Subcutaneous adipose tissue (tissue), 4 donors: ENCODE data around the gene ZNF667. TPM values are rescaled to one million over a fixed set of nuclear protein-coding genes. Genes with fewer than 3 reads are reported as not detected.

ENCODE experiments used
- total RNA-seq, 4 donors: library from RNA; depleted of rRNA; stranded (reverse); fragments of >200 nt; gene quantifications; one replicate each; pipeline ENCODE4 v1.1.0, GENCODE V29; 2016
- TF ChIP-seq, protein P1 (sequence below): fragments of 450-650 bp; IDR thresholded peaks from one replicate; pipeline ENCODE4 v1.5.1; 2016; ENCODE audit warnings: low read depth, mild to moderate bottlenecking, control low read depth, antibody characterized with exemption, moderate library complexity

ZNF667 gene
- 1 to 10 TPM; 2.9 to 7.9 (median 3.7) TPM for total RNA-seq

DNA sequence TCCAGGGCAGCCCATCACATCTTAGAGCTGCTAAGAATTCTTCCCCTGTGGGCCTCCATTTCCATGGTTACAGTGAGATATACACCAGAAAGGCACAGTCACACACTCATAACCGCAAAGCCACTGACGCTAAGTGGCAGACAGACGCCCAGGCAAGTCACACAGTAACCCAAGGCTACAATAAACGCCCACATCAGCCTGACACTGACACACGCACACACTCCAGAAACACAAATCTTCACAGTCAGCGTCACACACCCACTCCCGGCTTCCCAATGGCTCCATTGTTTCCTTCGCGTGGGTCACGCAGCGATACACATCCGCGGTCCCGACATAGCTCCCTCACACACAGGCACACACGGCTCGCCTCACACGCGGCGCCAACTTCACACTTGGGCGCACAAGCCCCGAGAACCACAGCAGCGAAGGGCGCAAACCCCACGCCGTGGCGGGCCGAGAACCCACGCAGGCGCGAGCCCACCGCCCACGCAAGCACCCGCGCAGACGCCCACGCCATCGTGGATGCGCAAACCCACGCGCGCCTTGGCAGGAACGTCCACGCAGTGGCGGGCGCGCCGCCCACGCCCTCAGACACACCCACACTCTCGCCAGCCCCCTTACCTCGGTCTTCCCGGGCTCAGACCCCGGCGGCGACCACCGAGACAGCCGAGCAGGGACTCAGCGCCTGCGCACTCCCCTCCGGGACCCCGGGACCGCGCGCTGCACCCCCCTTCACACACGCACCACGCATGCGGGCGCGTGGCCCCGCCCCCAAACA lies at the start of gene ZNF667:
Gene ZNF667, minus strand, starts transcription at position 695 of the 778 bp plus-strand sequence. CDS start 14,975 bp downstream, outside the sequence.
- TF ChIP-seq, protein P1, sequence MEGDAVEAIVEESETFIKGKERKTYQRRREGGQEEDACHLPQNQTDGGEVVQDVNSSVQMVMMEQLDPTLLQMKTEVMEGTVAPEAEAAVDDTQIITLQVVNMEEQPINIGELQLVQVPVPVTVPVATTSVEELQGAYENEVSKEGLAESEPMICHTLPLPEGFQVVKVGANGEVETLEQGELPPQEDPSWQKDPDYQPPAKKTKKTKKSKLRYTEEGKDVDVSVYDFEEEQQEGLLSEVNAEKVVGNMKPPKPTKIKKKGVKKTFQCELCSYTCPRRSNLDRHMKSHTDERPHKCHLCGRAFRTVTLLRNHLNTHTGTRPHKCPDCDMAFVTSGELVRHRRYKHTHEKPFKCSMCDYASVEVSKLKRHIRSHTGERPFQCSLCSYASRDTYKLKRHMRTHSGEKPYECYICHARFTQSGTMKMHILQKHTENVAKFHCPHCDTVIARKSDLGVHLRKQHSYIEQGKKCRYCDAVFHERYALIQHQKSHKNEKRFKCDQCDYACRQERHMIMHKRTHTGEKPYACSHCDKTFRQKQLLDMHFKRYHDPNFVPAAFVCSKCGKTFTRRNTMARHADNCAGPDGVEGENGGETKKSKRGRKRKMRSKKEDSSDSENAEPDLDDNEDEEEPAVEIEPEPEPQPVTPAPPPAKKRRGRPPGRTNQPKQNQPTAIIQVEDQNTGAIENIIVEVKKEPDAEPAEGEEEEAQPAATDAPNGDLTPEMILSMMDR: no peak

DNA sequence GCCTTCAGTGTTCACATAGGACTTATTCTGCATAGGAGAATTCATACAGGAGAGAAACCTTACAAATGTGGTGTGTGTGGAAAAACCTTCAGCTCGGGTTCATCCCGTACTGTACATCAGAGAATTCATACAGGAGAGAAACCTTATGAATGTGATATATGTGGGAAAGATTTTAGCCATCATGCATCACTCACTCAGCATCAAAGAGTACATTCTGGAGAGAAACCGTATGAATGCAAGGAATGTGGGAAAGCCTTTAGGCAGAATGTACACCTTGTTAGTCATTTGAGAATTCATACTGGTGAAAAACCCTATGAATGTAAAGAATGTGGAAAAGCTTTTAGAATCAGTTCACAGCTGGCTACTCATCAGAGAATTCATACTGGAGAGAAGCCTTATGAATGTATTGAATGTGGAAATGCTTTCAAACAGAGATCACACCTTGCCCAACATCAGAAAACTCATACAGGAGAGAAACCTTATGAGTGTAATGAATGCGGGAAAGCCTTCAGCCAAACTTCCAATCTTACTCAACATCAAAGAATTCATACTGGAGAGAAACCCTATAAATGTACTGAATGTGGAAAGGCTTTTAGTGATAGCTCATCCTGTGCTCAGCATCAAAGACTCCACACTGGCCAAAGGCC lies 48.2 kb upstream of the ZNF667 start:
- TF ChIP-seq, protein P1: no peak

DNA sequence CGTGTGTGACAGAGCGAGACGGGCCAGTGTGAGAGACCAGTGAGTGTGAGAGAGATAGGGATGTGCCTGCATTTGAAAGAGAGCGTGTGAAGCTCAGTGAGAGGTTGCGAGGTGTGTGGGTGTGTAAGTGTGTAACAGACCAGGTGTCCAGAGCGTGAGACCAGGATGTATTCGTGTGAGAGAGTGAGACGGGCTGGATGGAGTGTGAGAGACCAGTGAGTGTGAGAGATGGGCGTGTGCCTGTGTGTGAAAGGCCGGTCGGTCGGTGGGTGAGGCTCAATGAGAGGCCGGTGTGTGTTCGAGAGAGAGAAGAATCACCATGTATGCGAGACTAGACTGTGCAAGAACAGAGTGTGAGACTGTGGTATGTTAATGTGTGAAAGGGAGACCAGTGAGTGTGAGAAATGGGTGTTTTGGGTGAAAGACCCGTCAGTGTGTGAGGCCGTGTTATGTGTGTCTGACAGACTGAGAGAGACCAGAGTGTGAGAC lies 31.2 kb upstream of the ZNF667 start:
- TF ChIP-seq, protein P1: no peak

DNA sequence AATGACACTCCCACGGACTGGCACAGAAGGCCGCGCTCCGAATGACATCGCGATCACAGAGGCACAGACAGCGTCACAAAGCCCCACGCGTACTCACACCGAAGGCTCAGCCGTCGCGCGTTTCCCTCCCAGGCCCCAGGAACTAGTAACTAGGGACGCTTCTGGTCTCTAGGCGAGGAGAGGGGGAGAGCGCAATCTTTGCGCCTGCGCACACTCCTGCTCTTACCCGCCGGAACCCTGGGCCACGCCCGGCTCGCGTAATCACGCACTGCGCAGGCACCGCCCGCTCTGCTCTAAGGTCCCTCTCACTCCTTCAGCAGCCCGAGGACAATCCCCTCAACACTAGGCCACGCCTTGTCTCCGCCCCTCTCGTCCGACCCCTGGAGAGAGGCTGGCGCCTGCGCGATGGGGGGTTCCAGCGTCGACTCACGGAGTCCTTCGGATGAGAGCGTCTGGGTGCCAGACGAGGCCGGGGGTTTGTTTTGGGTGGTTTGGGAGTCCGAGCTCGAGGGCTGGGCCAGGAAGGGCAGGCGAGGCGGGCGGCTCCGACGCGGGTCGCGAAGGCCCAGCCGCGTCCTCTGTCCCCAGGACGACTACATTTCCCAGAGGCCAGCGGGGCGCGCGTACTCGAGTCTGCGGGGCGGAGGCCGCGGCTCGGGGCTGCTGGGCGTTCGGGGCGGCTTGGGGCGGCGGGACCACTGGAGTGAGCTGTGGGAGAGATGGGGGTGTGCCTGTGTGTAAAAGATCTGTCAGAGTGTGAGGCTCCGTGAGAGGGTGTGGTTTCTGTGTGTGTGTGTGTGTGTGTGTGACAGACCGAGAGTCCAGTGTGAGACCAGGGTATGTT lies 30.5 kb upstream of the ZNF667 start, which contains the start of gene ZNF471:
Gene ZNF471, plus strand, starts transcription at position 410 of the 844 bp plus-strand sequence. CDS start 3,717 bp downstream, outside the sequence.
- TF ChIP-seq, protein P1: no peak

DNA sequence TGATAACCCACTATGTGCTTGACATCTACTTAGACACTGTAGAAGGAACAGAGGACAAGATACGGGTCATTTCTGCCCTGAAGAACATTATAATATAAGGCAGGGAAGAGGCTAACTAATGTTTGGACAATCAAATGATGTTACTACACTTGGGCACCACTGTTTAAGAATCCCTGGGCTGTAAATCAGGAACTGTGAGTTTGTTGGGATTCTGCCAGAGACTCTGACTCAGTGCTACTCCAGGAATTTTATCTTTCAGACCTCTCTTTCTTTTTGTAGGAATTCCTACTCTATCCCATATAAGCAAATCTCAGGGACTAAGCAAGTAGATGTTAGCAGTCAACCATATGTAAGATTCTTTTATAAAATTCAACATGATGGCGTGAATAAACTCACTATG lies 27.4 kb upstream of the ZNF667 start:
- TF ChIP-seq, protein P1: no peak

DNA sequence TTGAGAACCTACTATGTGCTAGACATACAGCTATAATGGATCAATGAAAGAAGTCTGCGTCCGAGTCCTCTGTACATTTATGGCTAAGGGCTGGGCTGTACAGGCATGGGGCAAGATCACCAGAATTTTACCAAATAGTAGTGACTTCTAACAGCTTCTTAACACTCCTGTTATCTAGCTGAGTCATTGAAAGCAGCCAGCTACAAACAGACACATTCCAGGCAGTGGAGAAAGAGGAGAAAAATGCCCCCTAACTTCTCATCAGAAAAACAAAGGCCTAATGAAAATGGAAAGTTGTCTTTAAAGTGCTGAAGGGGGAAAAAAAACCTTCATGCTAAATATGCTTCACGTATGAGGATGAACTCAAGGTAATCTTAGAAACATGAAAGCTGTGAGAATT lies 14.3 kb upstream of the ZNF667 start:
- TF ChIP-seq, protein P1: no peak
